Gastroesophageal sphincter (tissue), 4 donors: Measurements from ENCODE around the gene EPHB2. TPM values are rescaled to one million over a fixed set of nuclear protein-coding genes. Genes with fewer than 3 reads are reported as not detected.

Source experiments
- ATAC-seq: fragments of 150-250 bp; one replicate; pipeline ENCODE4 v1.9.1; 2016; ENCODE audit warnings: mild to moderate bottlenecking, moderate library complexity
- H3K27ac ChIP-seq, 4 donors: fragments of 200-600 bp; sonication (generic) in 3 of 4; 1 replicate in 3 of 4; 2 replicates in 1 of 4; pipeline ENCODE4 v1.5.1; 2016 to 2019
- H3K27me3 ChIP-seq: fragments of 200-600 bp; sonication (generic); one replicate; pipeline ENCODE4 v1.5.1; 2019
- H3K36me3 ChIP-seq, 2 donors: fragments of 200-600 bp; sonication (generic); one replicate each; pipeline ENCODE4 v1.5.1; 2019; ENCODE audit warnings: control low read depth in 1 of 2
- H3K4me1 ChIP-seq, 3 donors: fragments of 200-600 bp; sonication (generic); 1 replicate in 2 of 3; 2 replicates in 1 of 3; pipeline ENCODE4 v1.5.1; 2016 to 2019; ENCODE audit warnings: control low read depth in 2 of 3
- H3K4me3 ChIP-seq, 2 donors: fragments of 200-600 bp; sonication (generic); one replicate each; pipeline ENCODE4 v1.5.1; 2019; ENCODE audit warnings: mild to moderate bottlenecking in 1 of 2, moderate library complexity in 1 of 2
- H3K9me3 ChIP-seq, 3 donors: fragments of 200-600 bp; sonication (generic); one replicate each; pipeline ENCODE4 v1.5.1; 2017 to 2019; ENCODE audit warnings: control low read depth in 2 of 3
- EP300 ChIP-seq: sonication (generic); formaldehyde crosslinking; IDR thresholded peaks from one replicate; pipeline ENCODE4 v1.6.1; 2017; ENCODE audit warnings: antibody characterized with exemption, mild to moderate bottlenecking
- POLR2A ChIP-seq, 2 donors: fragments of 450-650 bp; IDR thresholded peaks; one replicate each; pipeline ENCODE4 v1.6.1; 2017; ENCODE audit warnings: antibody characterized with exemption in 2 of 2, mild to moderate bottlenecking in 2 of 2, moderate library complexity in 1 of 2
- POLR2AphosphoS5 ChIP-seq: sonication (generic); formaldehyde crosslinking; IDR thresholded peaks from one replicate; pipeline ENCODE4 v1.6.1; 2017; ENCODE audit warnings: antibody characterized with exemption
- WGBS, 2 donors: methylation state at CpG; one replicate each; pipeline ENCODE4 v1.1.5; 2018; ENCODE audit warnings: low coverage in 1 of 2; 5-methylcytosine and 5-hydroxymethylcytosine counted together
- total RNA-seq, 4 donors: library from RNA; depleted of rRNA; stranded (reverse); fragments of >200 nt; gene quantifications; one replicate each; pipeline ENCODE4 v1.1.0, GENCODE V29; 2016
- TF ChIP-seq, protein P1 (sequence below), 4 experiments: fragments of 200-600 bp in 2 of 4; fragments of 450-650 bp in 2 of 4; sonication (generic) in 1 of 4; IDR thresholded peaks; one replicate each; pipeline ENCODE4 v1.5.1; 2017 to 2019; ENCODE audit warnings: antibody characterized with exemption in 4 of 4, mild to moderate bottlenecking in 2 of 4, moderate library complexity in 2 of 4

The EPHB2 gene
- total RNA-seq, 4 donors from 2014 or later: 2.0 to 5.9 (median 2.6) TPM

DNA sequence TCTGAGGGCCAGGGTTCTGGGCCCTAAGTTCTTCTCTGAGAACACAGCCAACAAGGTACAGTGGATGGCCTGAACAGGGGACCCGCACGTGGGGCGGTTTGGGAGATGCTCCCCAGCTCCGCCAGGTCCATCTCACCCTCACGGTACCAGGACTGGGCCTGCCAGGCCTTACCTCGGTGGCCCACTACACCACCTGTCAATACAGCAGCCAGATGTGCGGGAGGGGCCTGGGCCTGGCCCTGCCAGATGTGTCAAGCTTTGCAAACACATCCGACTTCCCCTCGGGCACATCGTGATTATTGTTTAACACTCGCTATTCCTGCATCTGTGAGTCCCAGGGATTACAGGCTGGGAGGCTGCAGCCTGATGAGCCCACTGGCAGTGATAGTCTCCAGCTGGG, 139.6 kb downstream of the EPHB2 start:
- 70% methylated on average over 2 of the region's 11 CpGs; no CpG with 5 or more reads in 1 of the 2 donors for WGBS, 2 donors
- no peak for ATAC-seq
- no peak overlapping the region for H3K27ac ChIP-seq
- H3K9me3 ChIP-seq: no peaks in the 10 kb centered on the region
- H3K4me1 ChIP-seq: no peaks in the 10 kb centered on the region
- H3K27me3 ChIP-seq: peaks cover 25% of the 10 kb centered on the region
- TF ChIP-seq POLR2AphosphoS5: no peak
- TF ChIP-seq EP300: no peak
- TF ChIP-seq, protein P1, sequence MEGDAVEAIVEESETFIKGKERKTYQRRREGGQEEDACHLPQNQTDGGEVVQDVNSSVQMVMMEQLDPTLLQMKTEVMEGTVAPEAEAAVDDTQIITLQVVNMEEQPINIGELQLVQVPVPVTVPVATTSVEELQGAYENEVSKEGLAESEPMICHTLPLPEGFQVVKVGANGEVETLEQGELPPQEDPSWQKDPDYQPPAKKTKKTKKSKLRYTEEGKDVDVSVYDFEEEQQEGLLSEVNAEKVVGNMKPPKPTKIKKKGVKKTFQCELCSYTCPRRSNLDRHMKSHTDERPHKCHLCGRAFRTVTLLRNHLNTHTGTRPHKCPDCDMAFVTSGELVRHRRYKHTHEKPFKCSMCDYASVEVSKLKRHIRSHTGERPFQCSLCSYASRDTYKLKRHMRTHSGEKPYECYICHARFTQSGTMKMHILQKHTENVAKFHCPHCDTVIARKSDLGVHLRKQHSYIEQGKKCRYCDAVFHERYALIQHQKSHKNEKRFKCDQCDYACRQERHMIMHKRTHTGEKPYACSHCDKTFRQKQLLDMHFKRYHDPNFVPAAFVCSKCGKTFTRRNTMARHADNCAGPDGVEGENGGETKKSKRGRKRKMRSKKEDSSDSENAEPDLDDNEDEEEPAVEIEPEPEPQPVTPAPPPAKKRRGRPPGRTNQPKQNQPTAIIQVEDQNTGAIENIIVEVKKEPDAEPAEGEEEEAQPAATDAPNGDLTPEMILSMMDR (IDR thresholded peaks at IDR 0.05): no peak
- no peak for TF ChIP-seq POLR2A (IDR thresholded peaks at IDR 0.05)
- no peaks in the 10 kb centered on the region for H3K36me3 ChIP-seq
- no peak overlapping the region for H3K4me3 ChIP-seq

DNA sequence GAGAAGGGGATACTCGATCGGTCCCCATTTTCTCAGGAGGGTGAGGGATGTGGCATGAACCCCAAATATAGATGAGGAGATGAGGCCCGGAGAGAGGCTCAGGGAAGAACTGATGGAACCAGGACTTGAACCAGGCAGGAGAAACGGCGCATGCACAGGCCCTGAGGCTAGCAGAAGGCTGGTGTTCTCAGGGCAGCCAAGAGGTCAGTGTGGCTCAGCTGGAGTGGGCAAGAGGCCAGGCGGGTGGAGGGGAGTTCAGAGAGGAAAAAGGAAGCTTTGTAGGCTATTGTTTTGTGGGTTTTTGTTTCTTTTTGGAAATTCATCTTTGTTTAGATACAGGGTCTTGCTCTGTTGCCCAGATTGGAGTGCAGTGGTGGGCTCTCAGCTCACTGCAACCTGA, 140.0 kb downstream of the EPHB2 start:
- TF ChIP-seq POLR2A (IDR thresholded peaks at IDR 0.05): no peak
- TF ChIP-seq POLR2AphosphoS5: no peak
- TF ChIP-seq, protein P1 (IDR thresholded peaks at IDR 0.05): no peak
- no peak for TF ChIP-seq EP300
- H3K9me3 ChIP-seq: no peaks in the 10 kb centered on the region
- ATAC-seq: no peak
- H3K36me3 ChIP-seq: no peaks in the 10 kb centered on the region
- no peaks in the 10 kb centered on the region for H3K4me1 ChIP-seq
- no peak overlapping the region for H3K4me3 ChIP-seq
- H3K27ac ChIP-seq: no peak overlapping the region
- 75 to 82% methylated on average over 1 to 2 of the region's 6 CpGs for WGBS, 2 donors
- H3K27me3 ChIP-seq: peaks cover 25% of the 10 kb centered on the region

GRCh38 chr1:22851517-22851916, 140.9 kb downstream of the EPHB2 start:
- no peaks in the 10 kb centered on the region for H3K9me3 ChIP-seq
- no peak overlapping the region for H3K27ac ChIP-seq
- TF ChIP-seq POLR2A (IDR thresholded peaks at IDR 0.05) (no peak), EP300 (no peak), POLR2AphosphoS5 (no peak)
- TF ChIP-seq, protein P1 (IDR thresholded peaks at IDR 0.05): no peak
- ATAC-seq: no peak
- peaks cover 21% of the 10 kb centered on the region for H3K27me3 ChIP-seq
- H3K36me3 ChIP-seq: no peaks in the 10 kb centered on the region
- no peak overlapping the region for H3K4me3 ChIP-seq
- 85 to 89% methylated on average over 3 to 4 of the region's 4 CpGs for WGBS, 2 donors
- H3K4me1 ChIP-seq: no peaks in the 10 kb centered on the region

- Histone ChIP-seq H3K4me3 (no peak overlapping the region), H3K27me3 (peaks cover 14% of the 10 kb centered on the region), H3K36me3 (no peaks in the 10 kb centered on the region), H3K27ac (no peak overlapping the region), H3K4me1 (no peaks in the 10 kb centered on the region), H3K9me3 (no peaks in the 10 kb centered on the region)
- ATAC-seq: no peak
- TF ChIP-seq POLR2A (IDR thresholded peaks at IDR 0.05): no peak
- TF ChIP-seq, protein P1 (IDR thresholded peaks at IDR 0.05): no peak
- TF ChIP-seq EP300: no peak
- no peak for TF ChIP-seq POLR2AphosphoS5
- WGBS, 2 donors: 71 to 89% methylated on average over 1 to 2 of the region's 6 CpGs
Observed at GRCh38 chr1:22852144-22852655, 141.6 kb downstream of the EPHB2 start.

DNA sequence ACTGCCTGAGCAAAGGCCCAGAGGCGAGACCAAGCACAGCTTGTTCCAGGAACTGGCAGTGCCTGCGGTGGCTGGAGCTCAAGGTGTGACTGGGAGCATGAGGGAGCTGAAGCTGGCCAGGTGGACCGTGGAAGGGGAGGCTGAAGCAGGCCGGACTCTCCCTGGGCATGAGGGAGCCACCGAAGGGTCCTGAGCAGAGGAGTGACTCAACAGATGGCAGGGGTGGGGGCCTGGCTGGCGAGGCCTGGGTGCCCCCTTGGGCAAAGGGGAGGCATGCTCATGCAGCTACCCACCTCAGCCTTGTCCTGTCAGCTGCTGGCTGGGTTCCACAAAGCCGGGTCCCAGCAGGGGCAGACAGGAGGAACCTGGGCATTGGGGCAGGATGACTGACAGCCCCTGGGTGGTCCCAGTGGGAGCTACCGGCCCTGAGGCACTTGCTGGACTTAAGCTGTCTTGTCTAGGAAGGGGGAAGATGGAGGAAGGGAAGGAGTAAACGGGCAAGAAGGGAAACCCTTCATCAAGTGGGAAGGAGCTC, 143.1 kb downstream of the EPHB2 start:
- WGBS, 2 donors: 75 to 88% methylated on average over 2 to 8 of the region's 9 CpGs

More for the DNA sequence above, 143.1 kb downstream of the EPHB2 start:
- Histone ChIP-seq H3K27me3 (peaks cover 11% of the 10 kb centered on the region), H3K4me1 (no peaks in the 10 kb centered on the region), H3K36me3 (no peaks in the 10 kb centered on the region), H3K27ac (no peak overlapping the region), H3K9me3 (no peaks in the 10 kb centered on the region), H3K4me3 (no peak overlapping the region)
- no peak for ATAC-seq
- TF ChIP-seq EP300 (no peak), POLR2A (IDR thresholded peaks at IDR 0.05) (no peak), POLR2AphosphoS5 (no peak)
- TF ChIP-seq, protein P1 (IDR thresholded peaks at IDR 0.05): no peak
